ENCODE results near the gene PCDHGA6. TPM values are rescaled to one million over a fixed set of nuclear protein-coding genes. Genes with fewer than 3 reads are reported as not detected.

The PCDHGA6 gene
- total RNA-seq, 1 experiment from 2014 or later, result 1.3 TPM

- no peaks in the 10 kb centered on the region for H3K9me3 ChIP-seq (ENCODE audit: low read length)
- no peaks in the 10 kb centered on the region for H3K27me3 ChIP-seq (ENCODE audit: low read length)
- ATAC-seq, result no peak
- no peak overlapping the region for H3K4me3 ChIP-seq (ENCODE audit: low read length)
- no peaks in the 10 kb centered on the region for H3K36me3 ChIP-seq (ENCODE audit: low read depth, low read length)
- H4K20me1 ChIP-seq (ENCODE audit: low read length), result no peaks in the 10 kb centered on the region
- H2AFZ ChIP-seq (ENCODE audit: low read length), result no peak overlapping the region
- ChIA-PET CTCF (no interaction called here), POLR2A (ENCODE audit: unreplicated experiment) (no interaction called here)
- TF ChIP-seq, protein P1, sequence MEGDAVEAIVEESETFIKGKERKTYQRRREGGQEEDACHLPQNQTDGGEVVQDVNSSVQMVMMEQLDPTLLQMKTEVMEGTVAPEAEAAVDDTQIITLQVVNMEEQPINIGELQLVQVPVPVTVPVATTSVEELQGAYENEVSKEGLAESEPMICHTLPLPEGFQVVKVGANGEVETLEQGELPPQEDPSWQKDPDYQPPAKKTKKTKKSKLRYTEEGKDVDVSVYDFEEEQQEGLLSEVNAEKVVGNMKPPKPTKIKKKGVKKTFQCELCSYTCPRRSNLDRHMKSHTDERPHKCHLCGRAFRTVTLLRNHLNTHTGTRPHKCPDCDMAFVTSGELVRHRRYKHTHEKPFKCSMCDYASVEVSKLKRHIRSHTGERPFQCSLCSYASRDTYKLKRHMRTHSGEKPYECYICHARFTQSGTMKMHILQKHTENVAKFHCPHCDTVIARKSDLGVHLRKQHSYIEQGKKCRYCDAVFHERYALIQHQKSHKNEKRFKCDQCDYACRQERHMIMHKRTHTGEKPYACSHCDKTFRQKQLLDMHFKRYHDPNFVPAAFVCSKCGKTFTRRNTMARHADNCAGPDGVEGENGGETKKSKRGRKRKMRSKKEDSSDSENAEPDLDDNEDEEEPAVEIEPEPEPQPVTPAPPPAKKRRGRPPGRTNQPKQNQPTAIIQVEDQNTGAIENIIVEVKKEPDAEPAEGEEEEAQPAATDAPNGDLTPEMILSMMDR (conservative IDR thresholded peaks at IDR 0.05; ENCODE audit: low read depth, low read length), result no peak
- TF ChIP-seq EZH2phosphoT487 (IDR thresholded peaks at IDR 0.05; ENCODE audit: borderline replicate concordance, low read length) (no peak), EZH2 (IDR thresholded peaks at IDR 0.05; ENCODE audit: low read length, unreplicated experiment) (no peak)
- H3K9me2 ChIP-seq (replicated peaks; ENCODE audit: low read length), result no peaks in the 10 kb centered on the region
- H3K27ac ChIP-seq (ENCODE audit: low read length), result no peak overlapping the region
- H3K4me2 ChIP-seq (ENCODE audit: low read length), result no peak overlapping the region
- no TSS peak for BruUV-seq (replicated peaks)
- H3K4me1 ChIP-seq (ENCODE audit: insufficient read depth, low read length), result no peaks in the 10 kb centered on the region
- intact Hi-C loops (cut with micrococcal nuclease), result no loop called here
- no peaks in the 10 kb centered on the region for H3K79me2 ChIP-seq (ENCODE audit: low read length)
- DNase-seq, result no peak
- no peaks in the 10 kb centered on the region for H3F3A ChIP-seq (ENCODE audit: low read length, unreplicated experiment)
- H3K9ac ChIP-seq (ENCODE audit: low read length), result no peak overlapping the region
Observed at GRCh38 chr5:141355641-141356040, 18.1 kb upstream of the PCDHGA6 start.

DNA sequence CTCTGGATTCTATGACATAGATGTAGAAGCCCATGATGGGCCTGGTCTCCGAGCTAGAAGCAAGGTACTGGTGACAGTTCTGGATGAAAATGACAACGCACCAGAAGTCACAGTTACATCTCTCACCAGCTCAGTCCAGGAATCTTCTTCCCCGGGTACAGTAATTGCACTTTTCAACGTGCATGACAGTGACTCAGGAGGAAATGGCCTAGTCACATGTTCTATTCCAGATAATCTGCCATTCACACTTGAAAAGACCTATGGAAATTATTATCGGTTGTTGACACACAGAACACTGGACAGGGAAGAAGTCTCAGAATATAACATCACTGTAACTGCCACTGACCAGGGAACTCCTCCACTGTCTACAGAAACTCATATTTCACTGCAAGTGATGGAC lies 17.6 kb upstream of the PCDHGA6 start:
- no peaks in the 10 kb centered on the region for H3F3A ChIP-seq (ENCODE audit: low read length, unreplicated experiment)
- no peaks in the 10 kb centered on the region for H3K36me3 ChIP-seq (ENCODE audit: low read depth, low read length)
- ChIA-PET CTCF (interaction anchor here (0.6 kb wide), 1 partner anchor 26 kb away, joined by 4 read pairs; the partner anchor contains the start of gene PCDHGA1), POLR2A (ENCODE audit: unreplicated experiment) (no interaction called here)
- no peak overlapping the region for H3K9ac ChIP-seq (ENCODE audit: low read length)
- no peaks in the 10 kb centered on the region for H3K27me3 ChIP-seq (ENCODE audit: low read length)
- H2AFZ ChIP-seq (ENCODE audit: low read length), result no peak overlapping the region
- BruUV-seq (replicated peaks), result no TSS peak
- ATAC-seq (no peak), DNase-seq (no peak)
- H3K79me2 ChIP-seq (ENCODE audit: low read length), result no peaks in the 10 kb centered on the region
- no peaks in the 10 kb centered on the region for H3K4me1 ChIP-seq (ENCODE audit: insufficient read depth, low read length)
- H3K9me2 ChIP-seq (replicated peaks; ENCODE audit: low read length), result no peaks in the 10 kb centered on the region
- intact Hi-C loops (cut with micrococcal nuclease), result no loop called here
- H3K9me3 ChIP-seq (ENCODE audit: low read length), result no peaks in the 10 kb centered on the region
- H3K4me2 ChIP-seq (ENCODE audit: low read length), result no peak overlapping the region
- H3K4me3 ChIP-seq (ENCODE audit: low read length), result no peak overlapping the region
- no peak for TF ChIP-seq EZH2phosphoT487 (IDR thresholded peaks at IDR 0.05; ENCODE audit: borderline replicate concordance, low read length)
- TF ChIP-seq, protein P1 (conservative IDR thresholded peaks at IDR 0.05; ENCODE audit: low read depth, low read length), result no peak
- no peak for TF ChIP-seq EZH2 (IDR thresholded peaks at IDR 0.05; ENCODE audit: low read length, unreplicated experiment)
- H3K27ac ChIP-seq (ENCODE audit: low read length), result no peak overlapping the region
- H4K20me1 ChIP-seq (ENCODE audit: low read length), result no peaks in the 10 kb centered on the region

DNA sequence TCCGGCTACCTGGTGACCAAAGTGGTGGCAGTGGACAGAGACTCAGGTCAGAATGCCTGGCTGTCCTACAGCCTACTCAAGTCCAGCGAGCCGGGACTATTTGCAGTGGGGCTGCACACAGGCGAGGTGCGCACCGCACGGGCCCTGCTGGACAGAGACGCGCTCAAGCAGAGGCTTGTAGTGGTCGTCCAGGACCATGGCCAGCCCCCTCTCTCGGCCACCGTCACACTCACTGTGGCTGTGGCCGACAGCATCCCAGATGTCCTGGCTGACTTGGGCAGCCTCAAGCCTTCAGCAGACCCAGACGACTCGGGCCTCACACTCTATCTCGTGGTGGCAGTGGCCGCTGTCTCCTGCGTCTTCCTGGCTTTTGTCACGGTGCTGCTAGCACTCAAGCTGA lies 16.7 kb upstream of the PCDHGA6 start:
- Histone ChIP-seq H3K9me2 (replicated peaks; ENCODE audit: low read length) (no peaks in the 10 kb centered on the region), H3K79me2 (ENCODE audit: low read length) (no peaks in the 10 kb centered on the region), H3K4me3 (ENCODE audit: low read length) (no peak overlapping the region), H3K27me3 (ENCODE audit: low read length) (no peaks in the 10 kb centered on the region), H3K4me1 (ENCODE audit: insufficient read depth, low read length) (no peaks in the 10 kb centered on the region), H3K27ac (ENCODE audit: low read length) (no peak overlapping the region), H3K9ac (ENCODE audit: low read length) (no peak overlapping the region), H3K36me3 (ENCODE audit: low read depth, low read length) (no peaks in the 10 kb centered on the region), H3F3A (ENCODE audit: low read length, unreplicated experiment) (no peaks in the 10 kb centered on the region), H2AFZ (ENCODE audit: low read length) (no peak overlapping the region), H4K20me1 (ENCODE audit: low read length) (no peaks in the 10 kb centered on the region), H3K9me3 (ENCODE audit: low read length) (no peaks in the 10 kb centered on the region; the same call in 1 of the 2 replicates), H3K4me2 (ENCODE audit: low read length) (no peak overlapping the region)
- intact Hi-C loops (cut with micrococcal nuclease), result no loop called here
- DNase-seq (no peak), ATAC-seq (no peak)
- CTCF ChIA-PET, result no interaction called here
- TF ChIP-seq EZH2phosphoT487 (IDR thresholded peaks at IDR 0.05; ENCODE audit: borderline replicate concordance, low read length), result no peak
- no peak for TF ChIP-seq EZH2 (IDR thresholded peaks at IDR 0.05; ENCODE audit: low read length, unreplicated experiment)
- TF ChIP-seq, protein P1 (conservative IDR thresholded peaks at IDR 0.05; ENCODE audit: low read depth, low read length), result no peak
- no TSS peak for BruUV-seq (replicated peaks)
- POLR2A ChIA-PET (ENCODE audit: unreplicated experiment), result no interaction called here

All from PC-3 (cell line).